ENCODE data around the gene SYT12.

Gene SYT12

DNA sequence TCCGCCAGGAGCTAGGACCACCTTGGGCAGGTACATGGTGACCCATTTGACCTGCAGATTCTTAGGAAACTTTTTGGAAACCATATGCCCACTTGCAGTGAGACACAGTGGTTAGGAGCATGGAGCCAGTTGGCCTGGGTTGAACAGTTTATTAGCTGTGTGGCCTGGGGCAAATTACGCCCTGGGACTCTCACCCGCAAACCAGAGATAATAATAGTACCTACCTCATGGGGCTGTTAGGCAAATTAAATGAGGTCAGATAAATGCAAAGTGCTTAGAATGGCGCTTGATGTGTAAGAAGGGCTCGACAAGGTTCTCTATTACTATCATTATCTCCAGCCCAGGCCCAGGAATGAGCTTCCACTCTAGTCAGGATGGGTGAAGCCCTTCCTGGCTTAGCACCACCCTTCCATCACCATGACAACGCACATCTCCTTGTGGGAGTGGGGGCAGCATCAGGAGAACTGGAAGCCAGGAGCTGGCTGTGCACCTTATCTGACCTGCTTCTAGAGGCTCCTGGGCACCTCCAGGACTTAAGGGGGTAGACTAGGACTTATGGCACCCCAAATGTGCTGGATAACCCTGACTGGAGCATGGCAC is 5.1 kb downstream of the SYT12 start:
- no peak for DNase-seq (ENCODE audit: low spot score)

GRCh38 chr11:67029146-67029545 is 6.2 kb downstream of the SYT12 start:
- DNase-seq (ENCODE audit: low spot score): no peak

DNA sequence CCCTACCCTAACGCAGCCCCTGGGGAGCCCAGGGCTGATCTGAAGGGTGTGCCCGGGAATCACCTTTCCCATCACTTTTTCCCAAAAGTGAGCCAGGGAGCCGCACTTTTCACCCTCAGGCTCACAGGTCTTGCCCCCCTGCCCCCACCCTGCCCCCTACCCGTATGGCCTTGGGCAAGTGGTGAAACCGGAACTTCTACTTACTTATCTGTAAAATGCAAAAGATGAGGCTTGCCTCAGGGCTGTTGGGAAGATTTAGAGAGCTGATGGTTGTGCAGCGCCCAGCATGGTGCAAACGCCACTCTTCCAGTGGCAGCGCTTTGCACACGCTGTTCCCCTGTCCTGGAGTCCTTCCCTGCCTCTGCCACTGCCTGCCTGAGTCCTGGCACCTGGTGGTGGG is 8.0 kb downstream of the SYT12 start:
- DNase-seq (ENCODE audit: low spot score): no peak

DNA sequence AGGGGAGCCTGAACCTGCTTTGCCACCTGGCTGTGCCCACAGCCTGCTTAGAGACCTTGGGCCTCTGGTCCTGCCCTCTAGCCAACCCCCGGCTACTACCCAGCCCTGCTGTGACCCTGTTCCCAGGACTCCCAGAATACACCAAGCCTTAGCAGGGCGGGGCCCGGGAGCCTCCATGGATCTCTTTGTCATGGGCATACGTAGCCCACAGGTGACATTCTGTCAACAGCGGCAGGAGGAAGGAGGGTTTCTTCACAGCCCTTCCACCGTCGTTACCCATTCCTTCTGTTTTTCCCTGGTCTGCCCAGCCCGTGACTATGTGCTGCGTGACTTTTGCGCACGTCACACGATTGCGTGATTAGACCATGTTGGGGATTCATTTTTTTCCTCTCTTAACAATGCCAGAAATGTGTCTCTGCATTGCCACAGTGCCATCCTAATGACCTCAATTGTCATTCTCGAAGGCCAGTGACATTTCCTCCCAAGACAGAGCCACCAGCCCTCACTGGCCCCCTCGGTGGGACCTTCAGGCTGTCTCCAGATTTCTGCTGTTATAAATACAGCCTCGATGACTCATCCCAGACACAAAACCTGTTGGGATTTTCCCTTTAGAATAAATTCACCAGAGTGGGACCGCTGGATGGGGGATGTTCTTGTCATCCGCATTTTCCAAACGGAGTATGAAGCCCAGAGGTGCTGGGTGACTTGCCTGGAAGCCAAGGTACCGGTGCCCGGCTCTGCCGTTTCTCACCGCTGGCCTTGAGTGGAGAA is 9.0 kb downstream of the SYT12 start:
- no peak for DNase-seq (ENCODE audit: low spot score)

- DNase-seq (ENCODE audit: low spot score): peak; percentile 91
These were observed 10.1 kb downstream of the SYT12 start for GRCh38 chr11:67032830-67033551.

- DNase-seq (ENCODE audit: low spot score): peak; percentile 89
These were observed 10.8 kb downstream of the SYT12 start for GRCh38 chr11:67033661-67034166.

DNA sequence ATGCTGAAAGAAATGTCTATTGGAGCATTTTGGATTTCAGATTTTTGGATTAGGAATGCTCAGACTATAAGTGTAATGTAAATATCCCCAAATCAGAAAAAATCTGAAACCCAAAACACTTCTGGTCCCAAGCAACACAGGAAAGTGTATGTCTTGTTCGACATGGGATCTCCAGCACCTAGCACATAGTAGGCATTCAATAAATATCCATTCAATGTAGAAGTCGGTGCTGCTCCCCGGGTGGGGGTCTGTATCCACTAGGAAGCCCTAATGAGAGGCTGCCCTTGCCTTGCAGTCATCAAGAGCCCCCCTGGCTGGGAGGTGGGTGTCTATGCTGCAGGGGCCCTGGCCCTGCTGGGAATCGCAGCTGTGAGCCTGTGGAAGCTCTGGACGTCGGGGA is 11.4 kb downstream of the SYT12 start:
- no peak for DNase-seq (ENCODE audit: low spot score)

- no peak for DNase-seq (ENCODE audit: low spot score)
These were observed 17.2 kb downstream of the SYT12 start for GRCh38 chr11:67040147-67040546.

GRCh38 chr11:67041602-67042001 is 18.7 kb downstream of the SYT12 start:
- no peak for DNase-seq (ENCODE audit: low spot score)

GRCh38 chr11:67043572-67044349 is 20.8 kb downstream of the SYT12 start:
- DNase-seq (ENCODE audit: low spot score): no peak

- no peak for DNase-seq (ENCODE audit: low spot score)
These were observed 21.6 kb downstream of the SYT12 start for GRCh38 chr11:67044496-67044895.

- peak; percentile 90 for DNase-seq (ENCODE audit: low spot score)
These were observed 22.4 kb downstream of the SYT12 start for GRCh38 chr11:67045314-67045713.

DNA sequence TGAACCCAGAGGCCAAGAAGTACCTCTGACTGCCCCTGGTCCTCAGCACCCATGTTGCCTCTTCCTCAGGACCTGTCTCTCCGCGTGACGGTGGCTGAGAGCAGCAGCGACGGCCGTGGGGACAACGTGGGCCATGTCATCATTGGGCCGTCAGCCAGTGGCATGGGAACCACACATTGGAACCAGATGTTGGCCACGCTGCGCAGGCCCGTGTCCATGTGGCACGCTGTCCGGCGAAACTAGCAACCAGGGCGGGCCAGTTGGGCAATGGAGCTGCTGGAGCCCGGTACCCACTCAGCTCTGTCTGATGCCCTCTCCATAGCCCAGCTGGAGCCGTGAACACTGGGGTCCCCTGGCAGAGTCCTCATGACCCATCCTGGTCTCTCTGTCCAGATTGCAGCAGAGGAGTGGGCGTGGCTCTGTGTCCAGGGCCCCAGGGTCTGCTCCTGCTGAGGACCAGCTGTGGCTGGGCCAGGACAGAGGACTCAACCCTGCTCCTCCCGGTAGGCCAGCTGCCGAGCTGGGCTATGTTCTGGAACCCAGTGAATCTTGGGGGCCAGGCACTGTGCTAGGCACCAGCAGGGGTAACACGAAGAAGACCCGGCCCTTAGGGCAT is 25.7 kb downstream of the SYT12 start:
- peak; percentile 76 for DNase-seq (ENCODE audit: low spot score)

DNA sequence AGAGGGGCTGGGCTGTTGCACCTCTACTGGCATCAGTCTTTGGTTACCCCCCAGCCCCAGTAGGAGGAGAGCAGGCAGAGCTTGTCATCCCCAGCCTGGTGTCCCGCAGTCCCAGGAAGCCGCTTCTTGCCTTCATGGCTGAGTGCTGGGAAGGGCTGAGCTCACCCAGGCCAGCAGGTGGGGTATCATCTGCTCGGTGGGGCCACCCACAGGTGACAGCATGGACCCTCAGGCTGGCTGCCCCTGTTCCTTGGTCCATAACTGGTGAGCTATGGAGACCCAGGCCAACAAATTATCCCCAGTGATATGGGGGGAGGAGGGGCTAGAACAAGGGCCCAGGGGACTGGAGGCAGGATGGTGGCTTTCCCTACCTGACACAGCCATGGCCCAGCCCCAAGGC is 27.2 kb downstream of the SYT12 start:
- no peak for DNase-seq (ENCODE audit: low spot score)

DNA sequence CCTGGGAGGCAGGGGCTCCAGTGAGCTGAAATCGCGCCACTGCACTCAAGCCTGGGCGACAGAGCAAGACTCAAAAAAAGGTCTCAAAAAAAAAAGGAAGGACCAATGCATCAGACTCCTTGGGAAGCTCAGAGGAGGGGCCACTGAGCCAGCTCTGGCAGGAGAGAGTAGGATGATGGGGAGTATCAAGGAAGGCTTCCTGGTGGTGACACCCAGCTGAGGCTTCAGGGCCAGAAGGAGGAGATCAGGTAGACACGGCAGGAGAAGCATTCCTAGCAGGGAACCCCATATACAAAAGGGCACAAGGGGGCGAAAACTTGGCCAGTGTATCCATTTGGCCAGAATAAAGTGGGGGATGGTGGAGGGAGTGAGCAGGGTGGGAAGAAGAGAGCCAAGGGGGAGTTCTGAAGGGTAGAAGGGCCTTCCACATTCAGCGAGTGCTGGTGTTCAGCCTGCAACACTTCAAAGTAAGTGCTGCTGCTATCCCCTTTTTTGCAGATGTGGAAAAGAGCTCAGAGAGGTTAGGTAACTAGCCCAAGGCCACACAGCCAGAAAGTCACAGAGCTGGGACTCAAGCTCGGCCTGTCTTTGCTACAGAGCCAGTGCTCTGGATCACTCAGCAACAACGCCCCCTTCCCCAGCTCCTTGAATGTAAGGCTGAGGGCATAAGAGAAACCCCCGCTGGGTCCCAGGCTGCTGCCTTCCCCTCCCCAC is 28.4 kb downstream of the SYT12 start:
- no peak for DNase-seq (ENCODE audit: low spot score)

- DNase-seq (ENCODE audit: low spot score): no peak
These were observed 29.1 kb downstream of the SYT12 start for GRCh38 chr11:67051945-67052488.

GRCh38 chr11:67052891-67053290 is 30.0 kb downstream of the SYT12 start:
- no peak for DNase-seq (ENCODE audit: low spot score)

GRCh38 chr11:67053896-67054329 is 31.0 kb downstream of the SYT12 start:
- peak; percentile 85 for DNase-seq (ENCODE audit: low spot score)

DNA sequence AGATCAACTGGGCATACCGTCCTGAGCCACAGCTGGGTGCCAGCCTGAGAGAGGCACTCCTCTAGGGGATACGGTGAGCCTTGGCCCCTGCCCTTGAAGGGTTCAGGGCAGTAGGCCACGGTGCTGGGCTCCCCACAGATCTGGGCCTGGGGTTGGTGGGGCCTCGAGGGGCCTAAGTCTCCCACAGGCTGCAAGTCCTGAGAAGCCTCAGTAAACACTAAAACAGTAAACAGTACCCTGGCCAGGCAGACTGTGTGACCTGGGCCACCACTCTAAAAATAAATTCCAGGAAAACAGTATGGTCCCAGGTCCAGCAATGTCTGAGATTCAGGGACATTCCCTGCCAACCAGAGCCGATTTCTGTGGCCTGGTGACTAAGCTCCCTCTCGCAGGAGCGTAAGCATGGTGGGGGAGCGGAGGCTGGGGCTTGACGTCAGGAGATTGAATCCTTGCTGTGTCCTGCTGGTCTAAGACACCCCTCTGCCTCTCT is 31.5 kb downstream of the SYT12 start:
- peak; percentile 51 for DNase-seq (ENCODE audit: low spot score)

DNA sequence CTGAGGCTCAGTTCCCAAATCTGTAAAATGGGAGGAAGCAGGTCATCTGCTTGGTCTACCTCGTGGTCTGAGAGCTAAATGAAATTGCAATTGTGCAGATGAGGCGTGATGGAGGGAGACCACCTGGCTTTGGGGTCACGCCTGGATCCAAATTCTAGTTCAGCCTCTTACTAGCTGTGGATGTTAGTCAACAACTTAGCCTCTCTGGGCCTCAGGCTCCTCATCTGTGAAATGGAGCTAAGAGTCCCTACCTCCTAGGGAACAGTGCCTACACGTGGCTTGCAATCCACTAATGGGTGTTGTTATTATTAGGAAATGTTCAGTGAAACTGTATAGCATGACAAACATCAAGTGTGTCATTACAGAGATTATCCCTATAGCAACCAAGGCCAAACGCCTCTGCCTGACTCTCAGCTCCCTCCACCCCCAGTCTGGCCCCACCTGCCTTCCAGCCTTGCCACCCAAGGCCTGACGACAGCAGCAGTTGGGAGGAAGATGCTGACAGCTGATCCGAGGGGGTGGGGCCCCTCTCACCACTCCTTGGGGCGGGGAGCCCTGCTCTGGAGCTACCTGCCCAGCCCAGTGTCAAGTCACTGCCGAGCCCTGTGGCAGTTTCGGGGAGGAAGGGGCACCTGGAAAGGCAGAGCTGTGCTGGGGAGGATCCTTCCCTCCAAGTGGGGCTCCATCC is 32.0 kb downstream of the SYT12 start:
- DNase-seq (ENCODE audit: low spot score): peak; percentile 71
